Endodermal cell (in vitro differentiated cells): ENCODE data around the gene CFAP206. TPM values are rescaled to one million over a fixed set of nuclear protein-coding genes. Genes with fewer than 3 reads are reported as not detected.

ENCODE experiments used
- DNase-seq: peaks from one replicate; pipeline ENCODE4 v3.0.0-alpha.2; 2017
- H3K27ac ChIP-seq: 2 replicates; pipeline ENCODE4 v1.5.1; 2013; ENCODE audit warnings: mild to moderate bottlenecking, low read depth, low read length, moderate library complexity
- H3K27me3 ChIP-seq: 2 replicates; pipeline ENCODE4 v1.6.1; 2013; ENCODE audit warnings: mild to moderate bottlenecking, low read length, moderate library complexity; ENCODE audit not compliant: insufficient read depth, control insufficient read depth, poor library complexity, severe bottlenecking
- H3K36me3 ChIP-seq: 2 replicates; pipeline ENCODE4 v1.7.0; 2013; ENCODE audit warnings: mild to moderate bottlenecking, low read length, moderate library complexity; ENCODE audit not compliant: control insufficient read depth, insufficient read depth
- H3K4me1 ChIP-seq: one replicate; pipeline ENCODE4 v1.7.0; 2013; ENCODE audit warnings: low read length; ENCODE audit not compliant: control insufficient read depth, insufficient read depth
- H3K4me3 ChIP-seq: 2 replicates; pipeline ENCODE4 v1.5.1; 2013; ENCODE audit warnings: mild to moderate bottlenecking, low read length, moderate library complexity
- H3K9ac ChIP-seq: 2 replicates; pipeline ENCODE4 v1.6.1; 2013; ENCODE audit warnings: mild to moderate bottlenecking, low read length, moderate library complexity; ENCODE audit not compliant: poor library complexity, severe bottlenecking; ENCODE audit errors: extremely low read depth
- H3K9me3 ChIP-seq: 2 replicates; pipeline ENCODE4 v1.6.1; 2013; ENCODE audit warnings: mild to moderate bottlenecking, low read length, moderate library complexity; ENCODE audit not compliant: control insufficient read depth
- H3K27ac Mint-ChIP-seq: 2 replicates; pipeline ENCODE4 v1.8.0; 2020; ENCODE audit warnings: mixed read lengths
- H3K27me3 Mint-ChIP-seq: 2 replicates; pipeline ENCODE4 v1.8.0; 2021; ENCODE audit warnings: mild to moderate bottlenecking, mixed read lengths; ENCODE audit not compliant: insufficient read depth
- H3K36me3 Mint-ChIP-seq: 2 replicates; pipeline ENCODE4 v1.8.0; 2020; ENCODE audit warnings: low read depth, mixed read lengths
- H3K4me1 Mint-ChIP-seq: 2 replicates; pipeline ENCODE4 v1.8.0; 2020; ENCODE audit warnings: mixed read lengths
- H3K4me3 Mint-ChIP-seq: 2 replicates; pipeline ENCODE4 v1.8.0; 2020; ENCODE audit warnings: mild to moderate bottlenecking, moderate library complexity, mixed read lengths
- H3K9me3 Mint-ChIP-seq: 2 replicates; pipeline ENCODE4 v1.8.0; 2020; ENCODE audit warnings: mild to moderate bottlenecking, mixed read lengths
- WGBS, 2 experiments: methylation state at CpG; one replicate each; pipeline versions ENCODE4 v1.1.5 to v1.1.7; 2013; ENCODE audit warnings: missing lambda C conversion rate in 2 of 2, mixed read lengths in 1 of 2; ENCODE audit not compliant: insufficient coverage in 1 of 2, insufficient read length in 1 of 2; 5-methylcytosine and 5-hydroxymethylcytosine counted together
- total RNA-seq, 2 donors: library from RNA; stranded (reverse); fragmentation: NEBNext Ultra II Directional in 1 of 2; extraction: Animal tissue kit (Norgen Biotek cat#: 25700) in 1 of 2; gene quantifications; 2 replicates in 1 of 2; 3 replicates in 1 of 2; pipeline ENCODE4 v1.2.1, GENCODE V29; 2021
- TF ChIP-seq, protein P1 (sequence below): fragments of 200-600 bp; sonication (generic); conservative IDR thresholded peaks from 2 replicates; pipeline ENCODE4 v1.5.0; 2021; ENCODE audit warnings: antibody characterized with exemption, mild to moderate bottlenecking

CFAP206 gene
- total RNA-seq, 2 donors from 2014 or later: 0.22 to 0.29 TPM

DNA sequence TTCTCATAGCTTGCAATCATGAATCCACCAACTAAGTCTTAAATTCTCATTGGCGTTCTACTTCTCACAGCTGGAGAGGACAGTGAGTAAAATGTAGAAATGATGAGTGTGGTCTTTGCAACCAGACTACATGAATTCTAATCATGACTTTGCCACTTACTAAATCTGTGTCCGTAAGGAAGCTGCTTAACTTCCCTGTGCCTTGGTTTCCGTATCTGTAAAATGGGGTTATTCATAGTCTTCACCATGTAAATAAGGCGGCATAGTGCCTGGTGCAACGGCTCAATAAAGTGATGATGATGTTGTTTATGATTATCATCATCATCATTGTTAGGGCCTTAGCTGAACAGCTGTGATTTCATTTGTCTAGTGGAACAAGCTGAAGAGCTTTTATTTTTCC, 12.6 kb downstream of the CFAP206 start:
- H3K9ac ChIP-seq: no peak overlapping the region
- H3K27ac Mint-ChIP-seq: no peak overlapping the region
- H3K36me3 ChIP-seq: no peaks in the 10 kb centered on the region
- no peaks in the 10 kb centered on the region for H3K36me3 Mint-ChIP-seq
- no peaks in the 10 kb centered on the region for H3K9me3 ChIP-seq
- no peaks in the 10 kb centered on the region for H3K4me1 Mint-ChIP-seq
- 84 to 90% methylated on average over 2 to 5 of the region's 5 CpGs for WGBS, 2 experiments
- no peak for DNase-seq
- no peak overlapping the region for H3K4me3 Mint-ChIP-seq
- no peaks in the 10 kb centered on the region for H3K27me3 ChIP-seq
- no peaks in the 10 kb centered on the region for H3K4me1 ChIP-seq
- H3K9me3 Mint-ChIP-seq: no peaks in the 10 kb centered on the region
- no peaks in the 10 kb centered on the region for H3K27me3 Mint-ChIP-seq
- no peak overlapping the region for H3K4me3 ChIP-seq
- TF ChIP-seq, protein P1, sequence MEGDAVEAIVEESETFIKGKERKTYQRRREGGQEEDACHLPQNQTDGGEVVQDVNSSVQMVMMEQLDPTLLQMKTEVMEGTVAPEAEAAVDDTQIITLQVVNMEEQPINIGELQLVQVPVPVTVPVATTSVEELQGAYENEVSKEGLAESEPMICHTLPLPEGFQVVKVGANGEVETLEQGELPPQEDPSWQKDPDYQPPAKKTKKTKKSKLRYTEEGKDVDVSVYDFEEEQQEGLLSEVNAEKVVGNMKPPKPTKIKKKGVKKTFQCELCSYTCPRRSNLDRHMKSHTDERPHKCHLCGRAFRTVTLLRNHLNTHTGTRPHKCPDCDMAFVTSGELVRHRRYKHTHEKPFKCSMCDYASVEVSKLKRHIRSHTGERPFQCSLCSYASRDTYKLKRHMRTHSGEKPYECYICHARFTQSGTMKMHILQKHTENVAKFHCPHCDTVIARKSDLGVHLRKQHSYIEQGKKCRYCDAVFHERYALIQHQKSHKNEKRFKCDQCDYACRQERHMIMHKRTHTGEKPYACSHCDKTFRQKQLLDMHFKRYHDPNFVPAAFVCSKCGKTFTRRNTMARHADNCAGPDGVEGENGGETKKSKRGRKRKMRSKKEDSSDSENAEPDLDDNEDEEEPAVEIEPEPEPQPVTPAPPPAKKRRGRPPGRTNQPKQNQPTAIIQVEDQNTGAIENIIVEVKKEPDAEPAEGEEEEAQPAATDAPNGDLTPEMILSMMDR: no peak
- H3K27ac ChIP-seq: no peak overlapping the region

DNA sequence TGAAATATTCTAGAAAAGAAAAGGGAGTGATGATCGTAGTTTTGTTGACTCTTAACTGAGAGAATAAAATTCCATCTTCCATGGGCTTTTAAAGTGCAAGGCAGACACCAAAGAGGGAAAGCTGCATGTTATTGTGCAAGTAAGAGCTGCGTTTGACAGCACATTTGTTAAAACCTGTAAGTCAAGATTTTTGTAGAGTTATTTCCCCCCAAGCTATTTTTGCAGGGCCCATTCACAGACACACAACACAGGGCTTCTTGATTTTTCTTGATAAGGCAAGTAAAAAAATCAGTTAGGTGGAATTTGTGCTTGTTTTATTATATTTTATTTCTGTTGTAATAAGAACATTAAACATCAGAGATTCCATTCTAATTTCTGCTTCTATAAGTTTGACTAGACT, 13.8 kb downstream of the CFAP206 start:
- H3K27me3 Mint-ChIP-seq: peaks cover 2% of the 10 kb centered on the region
- no peak overlapping the region for H3K4me3 Mint-ChIP-seq
- no peaks in the 10 kb centered on the region for H3K4me1 ChIP-seq
- no peaks in the 10 kb centered on the region for H3K9me3 Mint-ChIP-seq
- H3K4me3 ChIP-seq: no peak overlapping the region
- WGBS, 2 experiments: 91 to 100% methylated on average over 1 to 2 of the region's 2 CpGs
- no peaks in the 10 kb centered on the region for H3K9me3 ChIP-seq
- no peak for DNase-seq
- no peaks in the 10 kb centered on the region for H3K27me3 ChIP-seq
- H3K4me1 Mint-ChIP-seq: no peaks in the 10 kb centered on the region
- H3K27ac Mint-ChIP-seq: no peak overlapping the region
- no peaks in the 10 kb centered on the region for H3K36me3 ChIP-seq
- TF ChIP-seq, protein P1: no peak
- no peak overlapping the region for H3K9ac ChIP-seq
- H3K27ac ChIP-seq: no peak overlapping the region
- no peaks in the 10 kb centered on the region for H3K36me3 Mint-ChIP-seq

DNA sequence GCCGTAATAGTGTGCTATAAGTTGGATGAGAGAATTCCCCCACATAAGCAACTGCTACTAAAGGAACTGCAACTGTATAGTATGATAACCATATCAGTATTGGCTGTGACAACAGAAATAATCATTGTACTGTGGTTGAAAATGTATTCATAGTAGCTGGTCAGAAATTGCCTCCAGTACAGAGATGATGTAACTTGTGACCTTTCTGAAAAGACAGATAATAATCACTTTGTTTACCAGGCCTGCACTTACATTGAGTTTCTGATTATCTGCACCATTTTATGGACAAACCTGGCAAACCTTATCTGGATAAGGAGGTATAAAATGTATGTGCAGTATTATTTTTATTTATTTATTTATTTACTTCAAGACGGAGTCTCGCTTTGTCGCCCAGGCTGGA, 19.0 kb downstream of the CFAP206 start:
- Histone ChIP-seq H3K9me3 (no peaks in the 10 kb centered on the region), H3K36me3 (no peaks in the 10 kb centered on the region), H3K4me3 (no peak overlapping the region), H3K27me3 (no peaks in the 10 kb centered on the region), H3K4me1 (no peaks in the 10 kb centered on the region), H3K9ac (no peak overlapping the region), H3K27ac (no peak overlapping the region)
- Mint-ChIP-seq H3K4me1 (no peaks in the 10 kb centered on the region), H3K27me3 (peaks cover 2% of the 10 kb centered on the region), H3K9me3 (no peaks in the 10 kb centered on the region), H3K4me3 (no peak overlapping the region), H3K27ac (no peak overlapping the region), H3K36me3 (no peaks in the 10 kb centered on the region)
- no peak for DNase-seq
- TF ChIP-seq, protein P1: no peak
- WGBS, 2 experiments: 95% methylated on average over 3 of the region's 4 CpGs; no CpG with 5 or more reads in 1 of the 2 experiments
